H1 (cell line): Measurements from ENCODE around the gene SPEN. TPM values are rescaled to one million over a fixed set of nuclear protein-coding genes. Genes with fewer than 3 reads are reported as not detected.
"Not testable (repeated sequence)": the region's sequence is repeated elsewhere in the genome, so short reads cannot be mapped to it uniquely, and the experiment has no call there.

Experiments used
- CTCF ChIA-PET: fragments of 300-600 bp; sonication (Branson Sonifier 250); formaldehyde crosslinking; loops from one replicate; lab custom pipeline; 2021; ENCODE audit not compliant: partially characterized antibody; lab: Charles Lee
- POLR2A ChIA-PET: fragments of 300-600 bp; sonication (Branson Sonifier 250); formaldehyde crosslinking; loops from one replicate; lab custom pipeline; 2021; ENCODE audit warnings: inconsistent platforms; ENCODE audit not compliant: partially characterized antibody; lab: Charles Lee
- DNase-seq, 2 experiments: peaks; one replicate each; pipeline versions ENCODE4 v3.0.0 to v3.0.0-alpha.2; 2010 to 2022; ENCODE audit warnings: low spot score in 2 of 2, low read depth in 1 of 2, mixed read lengths in 1 of 2
- FAIRE-seq: peaks from 2 replicates; lab custom pipeline; 2011; peaks lifted over from hg19 to GRCh38; lab: Jason Lieb, UNC
- H2AFZ ChIP-seq: 2 replicates; pipeline ENCODE4 v1.8.1; 2012; ENCODE audit warnings: low read length, inconsistent platforms
- H2AK5ac ChIP-seq: 2 replicates; pipeline ENCODE4 v1.6.1; 2013; ENCODE audit warnings: low read depth, low read length
- H2BK120ac ChIP-seq: replicated peaks from 2 replicates; pipeline ENCODE3; 2013; ENCODE audit warnings: low read depth, low read length, inconsistent platforms
- H2BK12ac ChIP-seq: 2 replicates; pipeline ENCODE4 v1.6.1; 2013; ENCODE audit warnings: low read depth, low read length
- H2BK15ac ChIP-seq: 2 replicates; pipeline ENCODE4 v1.6.1; 2013; ENCODE audit warnings: low read length
- H2BK20ac ChIP-seq: 2 replicates; pipeline ENCODE4 v1.6.1; 2013; ENCODE audit warnings: low read length
- H2BK5ac ChIP-seq: 2 replicates; pipeline ENCODE4 v1.6.1; 2013; ENCODE audit warnings: low read depth, low read length
- H3K14ac ChIP-seq: 2 replicates; pipeline ENCODE4 v1.6.1; 2013; ENCODE audit warnings: inconsistent platforms; ENCODE audit not compliant: insufficient read length
- H3K18ac ChIP-seq: 2 replicates; pipeline ENCODE4 v1.6.1; 2013; ENCODE audit warnings: low read length; ENCODE audit errors: extremely low read depth
- H3K23ac ChIP-seq: 2 replicates; pipeline ENCODE4 v1.6.1; 2013; ENCODE audit warnings: inconsistent platforms; ENCODE audit not compliant: insufficient read length
- H3K23me2 ChIP-seq: 2 replicates; pipeline ENCODE4 v1.6.1; 2013; ENCODE audit warnings: low read depth, low read length
- H3K27ac ChIP-seq: 2 replicates; pipeline ENCODE4 v1.6.1; 2011; ENCODE audit warnings: low read depth, low read length, inconsistent platforms
- H3K27me3 ChIP-seq, 4 experiments: replicated peaks in 1 of 4; 1 replicate in 1 of 4; 2 replicates in 3 of 4; pipeline versions ENCODE4 v1.6.1 to v1.8.1; 2011 to 2013; ENCODE audit warnings: low read length in 3 of 4, mild to moderate bottlenecking in 3 of 4, inconsistent platforms in 2 of 4, mixed read lengths in 2 of 4, moderate library complexity in 1 of 4; ENCODE audit not compliant: control insufficient read depth in 3 of 4, insufficient read depth in 3 of 4; ENCODE audit errors: extremely low read depth in 1 of 4
- H3K36me3 ChIP-seq, 4 experiments: 2 replicates each; pipeline versions ENCODE4 v1.6.1 to v1.8.1; 2011 to 2013; ENCODE audit warnings: mild to moderate bottlenecking in 4 of 4, low read length in 3 of 4, moderate library complexity in 2 of 4, control low read depth in 1 of 4, inconsistent platforms in 1 of 4; ENCODE audit not compliant: insufficient read depth in 4 of 4, control insufficient read depth in 2 of 4
- H3K4ac ChIP-seq: replicated peaks from 2 replicates; pipeline ENCODE3; 2013; ENCODE audit warnings: low read length, low read depth, mixed read lengths, inconsistent platforms; ENCODE audit not compliant: insufficient read length
- H3K4me1 ChIP-seq, 4 experiments: replicated peaks in 1 of 4; 1 replicate in 1 of 4; 2 replicates in 3 of 4; pipeline versions ENCODE4 v1.6.1 to v1.8.1; 2011 to 2013; ENCODE audit warnings: low read length in 3 of 4, inconsistent platforms in 2 of 4, mixed read lengths in 1 of 4; ENCODE audit not compliant: insufficient read depth in 4 of 4, control insufficient read depth in 3 of 4
- H3K4me2 ChIP-seq, 2 experiments: 2 replicates each; pipeline versions ENCODE4 v1.6.1 to v1.8.1; 2011 to 2013; ENCODE audit warnings: low read depth in 2 of 2, low read length in 2 of 2, control low read depth in 1 of 2, inconsistent platforms in 1 of 2, mild to moderate bottlenecking in 1 of 2; ENCODE audit not compliant: insufficient read depth in 1 of 2
- H3K4me3 ChIP-seq, 4 experiments: fragments of 200-600, 300-600 bp in 1 of 4; sonication (generic), shearing (Covaris generic), sonication (Bioruptor Twin) in 1 of 4; 2 replicates each; pipeline versions ENCODE4 v1.5.1 to v1.8.1; 2011 to 2016; ENCODE audit warnings: low read length in 4 of 4, low read depth in 3 of 4, control low read depth in 2 of 4, inconsistent platforms in 2 of 4, mild to moderate bottlenecking in 2 of 4, mixed read lengths in 1 of 4, moderate library complexity in 1 of 4; ENCODE audit not compliant: insufficient read depth in 2 of 4; ENCODE audit errors: extremely low read depth in 1 of 4
- H3K56ac ChIP-seq: replicated peaks from 2 replicates; pipeline ENCODE3; 2013; ENCODE audit warnings: low read depth, mild to moderate bottlenecking, mixed read lengths, low read length, inconsistent platforms; ENCODE audit not compliant: insufficient read length
- H3K79me1 ChIP-seq: 2 replicates; pipeline ENCODE4 v1.6.1; 2013; ENCODE audit warnings: low read depth, low read length, control low read depth
- H3K79me2 ChIP-seq, 2 experiments: 2 replicates each; pipeline versions ENCODE4 v1.6.1 to v1.8.1; 2012 to 2013; ENCODE audit warnings: low read length in 2 of 2, mild to moderate bottlenecking in 2 of 2, inconsistent platforms in 1 of 2; ENCODE audit not compliant: insufficient read depth in 2 of 2, control insufficient read depth in 1 of 2
- H3K9ac ChIP-seq, 4 experiments: replicated peaks in 1 of 4; 1 replicate in 1 of 4; 2 replicates in 3 of 4; pipeline versions ENCODE4 v1.6.1 to v1.8.1; 2011 to 2013; ENCODE audit warnings: low read depth in 3 of 4, low read length in 3 of 4, control low read depth in 2 of 4, mild to moderate bottlenecking in 2 of 4, moderate library complexity in 2 of 4, inconsistent platforms in 1 of 4; ENCODE audit errors: extremely low read depth in 1 of 4
- H3K9me3 ChIP-seq, 2 experiments: 2 replicates each; pipeline versions ENCODE4 v1.6.1 to v1.8.1; 2012 to 2013; ENCODE audit warnings: mild to moderate bottlenecking in 2 of 2, moderate library complexity in 2 of 2, control low read depth in 1 of 2, inconsistent platforms in 1 of 2, low read depth in 1 of 2, low read length in 1 of 2, mixed read lengths in 1 of 2; ENCODE audit not compliant: insufficient read depth in 2 of 2
- H4K20me1 ChIP-seq, 2 experiments: replicated peaks in 1 of 2; 2 replicates each; pipeline versions ENCODE3 to v1.8.1; 2011 to 2013; ENCODE audit warnings: inconsistent platforms in 2 of 2, low read length in 2 of 2, mild to moderate bottlenecking in 1 of 2; ENCODE audit not compliant: insufficient read depth in 2 of 2, control insufficient read depth in 1 of 2
- H4K5ac ChIP-seq: 2 replicates; pipeline ENCODE4 v1.6.1; 2013; ENCODE audit warnings: low read length, low read depth, mixed read lengths, inconsistent platforms; ENCODE audit not compliant: insufficient read length
- H4K8ac ChIP-seq: 2 replicates; pipeline ENCODE4 v1.8.0; 2013; ENCODE audit warnings: mild to moderate bottlenecking, moderate library complexity, low read length, inconsistent platforms; ENCODE audit not compliant: insufficient read depth; ENCODE audit errors: extremely low read depth
- H4K91ac ChIP-seq: replicated peaks from 2 replicates; pipeline ENCODE3; 2013; ENCODE audit warnings: low read length, mixed read lengths, inconsistent platforms; ENCODE audit not compliant: insufficient read length
- ASH2L ChIP-seq: fragments of 200-600, 300-600 bp; sonication (generic); IDR thresholded peaks from one replicate; pipeline ENCODE4 v1.7.1; 2017; ENCODE audit warnings: low read length
- SP4 ChIP-seq: IDR thresholded peaks from 2 replicates; pipeline ENCODE4 v1.6.1; 2012; ENCODE audit warnings: low read length, inconsistent platforms
- ZNF274 ChIP-seq: IDR thresholded peaks from 2 replicates; pipeline ENCODE4 v1.7.0; 2012; ENCODE audit warnings: low read length, borderline replicate concordance; ENCODE audit errors: extremely low read depth
- WGBS, 2 experiments: shearing (Covaris generic) in 1 of 2; methylation state at CpG; one replicate each; pipeline versions ENCODE4 v1.1.6 to v1.1.7; 2013 to 2015; ENCODE audit warnings: low lambda C conversion rate in 2 of 2, mixed read lengths in 2 of 2, inconsistent platforms in 1 of 2, low coverage in 1 of 2, missing lambda C conversion rate in 1 of 2; ENCODE audit not compliant: insufficient replicate concordance in 2 of 2, insufficient coverage in 1 of 2, insufficient read length in 1 of 2; ENCODE audit errors: extremely low coverage in 1 of 2, missing lambda C conversion rate in 1 of 2; 5-methylcytosine and 5-hydroxymethylcytosine counted together
- polyA plus RNA-seq, 7 experiments: library from polyadenylated mRNA; depleted of rRNA in 3 of 7; stranded (reverse) in 5 of 7; unstranded in 2 of 7; fragments of >200 nt in 5 of 7; fragments of 200-250 nt in 2 of 7; gene quantifications; 1 replicate in 5 of 7; 2 replicates in 1 of 7; 4 replicates in 1 of 7; pipeline versions ENCODE4 v1.2.1 to v1.2.3, GENCODE V29; 2011 to 2013; ENCODE audit warnings: missing spikeins in 2 of 7, mixed read lengths in 2 of 7
- total RNA-seq: library from RNA; stranded (reverse); fragmentation: NEBNext Ultra II Directional; extraction: Animal tissue kit (Norgen Biotek cat#: 25700); gene quantifications from 2 replicates; pipeline ENCODE4 v1.2.1, GENCODE V29; 2021

Gene SPEN
- total and polyA plus RNA-seq, 2 of the 8 experiments (the other 6 are each of a cell fraction or from before 2014, with no cell fraction given) = 12.5 to 52.1 TPM

- TF ChIP-seq ZNF274 (no peak), ASH2L (no peak), SP4 (no peak)
- TF ChIP-seq, all 59 proteins: peak for 0
Measured at GRCh38 chr1:15911927-15912326, 64.4 kb downstream of the SPEN start (continued).

GRCh38 chr1:15913607-15914006 is 66.1 kb downstream of the SPEN start:
- H2AFZ ChIP-seq, H3K14ac ChIP-seq, H3K23ac ChIP-seq, H3K9me3 ChIP-seq, H3K4me2 ChIP-seq, H2BK12ac ChIP-seq, H3K27me3 ChIP-seq, FAIRE-seq, H3K23me2 ChIP-seq, POLR2A ChIA-PET, H2BK15ac ChIP-seq, H2BK20ac ChIP-seq, H3K79me1 ChIP-seq, H2AK5ac ChIP-seq, H2BK5ac ChIP-seq, H4K20me1 ChIP-seq, H3K9ac ChIP-seq, H3K18ac ChIP-seq, H2BK120ac ChIP-seq, H3K27ac ChIP-seq, H4K8ac ChIP-seq, H3K4ac ChIP-seq, H3K4me1 ChIP-seq, H4K91ac ChIP-seq, H3K56ac ChIP-seq, H4K5ac ChIP-seq, DNase-seq, H3K4me3 ChIP-seq: not testable (repeated sequence)
- H3K79me2 ChIP-seq = peaks cover 0 to 12% of the 10 kb centered on the region in 2 experiments; a peak in 1 of 4 replicates
- peaks cover 2 to 41% (median 9%) of the 10 kb centered on the region in 4 experiments; a peak in 6 of 8 replicates for H3K36me3 ChIP-seq
- CTCF ChIA-PET = interaction anchor here (0.7 to 2.1 kb wide), 4 partner anchors 110 to 134 kb away, joined by 3 to 5 read pairs (median 4); no protein-coding TSS in a partner anchor
- 94% methylated on average over 3 of the region's 3 CpGs; no CpG with 5 or more reads in 1 of the 2 experiments for WGBS, 2 experiments
